GM12865 (cell line): ENCODE data around the gene ARL9.

Experiments used
- DNase-seq: peaks from one replicate; pipeline ENCODE4 v3.0.0; 2010; ENCODE audit warnings: low read depth
- H3K4me3 ChIP-seq: 2 replicates; pipeline ENCODE4 v1.5.1; 2011; ENCODE audit warnings: mild to moderate bottlenecking, low read depth, low read length, control low read depth
- CTCF ChIP-seq: IDR thresholded peaks from 2 replicates; pipeline ENCODE4 v1.5.1; 2011; ENCODE audit warnings: low read length, control low read depth, low read depth, inconsistent platforms; ENCODE audit not compliant: insufficient read depth; ENCODE audit errors: missing control alignments

Gene ARL9

GRCh38 chr4:56532239-56532638 is 26.6 kb downstream of the ARL9 start:
- TF ChIP-seq CTCF: no peak
- no peak for DNase-seq
- no peak overlapping the region for H3K4me3 ChIP-seq

- no peak for DNase-seq
- H3K4me3 ChIP-seq: no peak overlapping the region
- TF ChIP-seq CTCF: no peak
Measured at GRCh38 chr4:56535915-56536314, 30.3 kb downstream of the ARL9 start.

GRCh38 chr4:56537147-56537546 is 31.6 kb downstream of the ARL9 start:
- no peak for DNase-seq
- H3K4me3 ChIP-seq: no peak overlapping the region
- TF ChIP-seq CTCF: no peak

GRCh38 chr4:56540826-56541225 is 35.2 kb downstream of the ARL9 start:
- no peak for TF ChIP-seq CTCF
- no peak for DNase-seq
- H3K4me3 ChIP-seq: no peak overlapping the region

- H3K4me3 ChIP-seq: no peak overlapping the region
- TF ChIP-seq CTCF: peak; percentile 98
- DNase-seq: peak; percentile 81
Measured at GRCh38 chr4:56544573-56545131, 39.1 kb downstream of the ARL9 start.

- no peak overlapping the region for H3K4me3 ChIP-seq
- no peak for TF ChIP-seq CTCF
- DNase-seq: no peak
Measured at GRCh38 chr4:56550642-56551041, 45.1 kb downstream of the ARL9 start.

- DNase-seq: no peak
- no peak for TF ChIP-seq CTCF
- no peak overlapping the region for H3K4me3 ChIP-seq
Measured at GRCh38 chr4:56551516-56551915, 45.9 kb downstream of the ARL9 start.
